GM19328 (cell line): ENCODE measurements around the gene RALGPS2.

ENCODE experiments used
- ATAC-seq: cut with Tn5 transposase; IDR thresholded peaks from one replicate; pipeline ENCODE4 v1.9.1; 2021; ENCODE audit warnings: mild to moderate bottlenecking, moderate library complexity; ENCODE audit not compliant: unreplicated experiment

The RALGPS2 gene

DNA sequence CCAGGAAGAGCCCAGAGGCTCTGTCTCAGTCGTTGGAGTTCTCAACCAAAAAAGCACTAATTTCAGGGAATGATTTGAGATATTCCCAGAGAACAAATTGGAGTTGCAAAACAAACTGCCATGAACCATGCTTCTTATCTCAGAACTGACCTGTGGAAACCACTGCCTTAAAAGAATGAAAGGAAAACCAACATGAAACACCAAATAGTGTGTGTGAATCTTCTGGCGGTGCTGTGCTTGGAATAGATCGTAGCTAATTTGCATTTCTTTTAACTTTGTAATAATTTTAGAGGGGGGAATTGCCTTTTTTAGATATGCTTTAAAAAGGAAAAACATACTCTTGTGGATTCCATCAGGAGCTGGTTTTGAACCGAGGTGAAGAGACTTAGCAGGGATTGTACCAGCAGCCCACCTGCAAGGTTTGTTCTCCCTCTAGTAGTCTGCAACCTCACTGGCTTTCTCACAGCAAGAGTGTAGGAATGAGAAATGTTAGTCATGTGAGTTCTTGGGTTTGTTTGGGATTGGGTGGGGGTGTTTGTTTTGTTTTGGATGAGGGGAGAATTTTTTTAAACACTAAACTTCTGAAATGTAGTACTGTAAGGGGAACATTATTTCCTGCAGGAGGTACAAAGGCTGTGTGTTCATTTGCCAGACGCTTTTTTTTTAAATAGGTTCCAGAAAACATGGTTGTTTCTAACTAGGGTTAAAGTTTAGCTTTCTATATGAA is 191.6 kb downstream of the RALGPS2 start:
- no peak for ATAC-seq

DNA sequence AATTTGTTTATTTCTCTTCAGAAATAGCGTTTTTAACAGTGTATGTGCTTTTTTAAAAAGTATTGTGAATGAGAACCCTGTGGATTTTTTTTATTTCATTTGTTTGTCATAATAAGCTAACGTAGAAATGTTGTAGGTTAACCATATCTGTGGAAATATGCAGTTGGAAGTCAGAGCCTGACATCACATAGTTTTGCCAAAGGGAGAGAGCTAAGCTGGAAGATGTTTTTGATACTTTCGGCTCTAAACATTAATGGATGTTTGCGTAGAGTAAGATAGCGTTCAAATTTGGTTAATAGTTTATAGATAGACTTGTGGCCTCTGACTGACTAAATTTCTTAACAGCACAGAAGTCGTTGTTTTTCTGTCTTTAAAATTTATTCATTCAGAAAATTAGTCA is 193.3 kb downstream of the RALGPS2 start:
- no peak for ATAC-seq

- no peak for ATAC-seq
These were observed 193.9 kb downstream of the RALGPS2 start for GRCh38 chr1:178918955-178919354.

DNA sequence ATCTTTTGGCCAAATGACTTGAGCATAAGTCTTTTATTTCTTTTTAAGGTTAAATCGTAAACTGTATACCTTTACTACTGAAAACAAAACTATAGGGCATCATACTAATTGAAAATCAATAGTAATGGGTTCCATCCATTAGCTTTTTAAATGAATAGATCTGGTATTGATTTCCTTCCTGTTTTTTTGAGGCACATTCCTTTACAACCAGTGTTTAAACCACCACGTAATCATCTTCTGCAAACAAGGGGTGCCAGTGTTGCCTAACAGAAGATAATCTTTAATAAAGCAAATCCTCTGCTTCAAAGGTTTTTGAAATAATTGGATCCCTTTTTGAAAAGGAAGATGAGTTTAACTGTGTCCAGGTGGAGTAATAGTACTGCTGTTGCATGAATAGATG is 194.5 kb downstream of the RALGPS2 start:
- no peak for ATAC-seq

DNA sequence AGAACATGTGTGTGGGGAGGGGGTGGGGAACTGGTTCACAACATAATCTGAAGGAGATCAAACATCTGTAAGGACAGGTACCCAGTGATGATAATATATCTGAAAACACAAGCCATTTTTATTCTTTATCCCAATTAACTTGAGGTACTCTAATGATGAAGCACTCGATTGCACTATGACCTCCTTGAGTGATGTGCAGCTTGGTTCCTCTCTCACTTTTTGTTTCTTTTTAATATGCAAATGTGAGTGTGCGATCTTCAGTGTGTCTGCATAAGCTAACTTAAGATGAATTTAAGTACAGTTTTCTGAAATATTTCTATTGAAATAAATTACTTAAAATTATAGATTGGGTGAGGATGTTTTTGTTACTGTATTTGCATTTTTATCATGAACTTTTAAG is 196.5 kb downstream of the RALGPS2 start:
- no peak for ATAC-seq

DNA sequence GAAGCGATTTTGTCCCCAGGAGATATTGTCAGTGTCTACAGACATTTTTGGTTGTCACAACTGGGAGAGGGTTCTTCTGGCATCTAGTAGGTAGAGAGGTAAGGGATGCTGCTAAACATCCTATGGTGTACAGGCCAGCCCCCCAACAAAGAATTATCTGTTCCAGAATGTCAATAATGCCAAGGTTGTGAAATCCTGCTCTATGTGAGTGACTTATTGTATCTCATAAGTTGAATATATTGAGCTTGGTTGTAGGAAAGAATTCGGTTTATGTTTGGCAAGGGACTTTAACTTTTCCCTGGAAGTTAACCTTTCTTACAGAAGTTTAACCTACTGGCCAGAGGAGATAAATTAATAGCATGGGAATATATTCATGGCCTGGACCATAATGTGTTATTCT is 198.5 kb downstream of the RALGPS2 start:
- no peak for ATAC-seq

DNA sequence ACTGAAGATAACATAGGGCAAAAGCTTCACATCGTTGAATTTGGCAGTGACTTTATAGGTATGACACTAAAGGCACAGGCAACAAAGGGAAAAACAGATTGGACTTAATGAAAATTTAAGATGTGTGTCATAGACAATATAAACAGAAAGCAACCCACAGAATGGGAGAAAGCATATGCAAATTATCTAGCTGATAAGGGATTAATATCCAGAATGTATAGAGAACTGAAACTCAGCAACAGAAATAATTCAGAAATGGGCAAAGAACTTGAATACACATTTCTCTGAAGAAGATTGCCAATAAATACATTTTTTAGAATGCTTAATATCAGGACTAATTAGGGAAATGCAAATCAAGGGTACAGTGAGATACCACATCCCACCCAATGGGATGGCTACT is 201.0 kb downstream of the RALGPS2 start:
- no peak for ATAC-seq

DNA sequence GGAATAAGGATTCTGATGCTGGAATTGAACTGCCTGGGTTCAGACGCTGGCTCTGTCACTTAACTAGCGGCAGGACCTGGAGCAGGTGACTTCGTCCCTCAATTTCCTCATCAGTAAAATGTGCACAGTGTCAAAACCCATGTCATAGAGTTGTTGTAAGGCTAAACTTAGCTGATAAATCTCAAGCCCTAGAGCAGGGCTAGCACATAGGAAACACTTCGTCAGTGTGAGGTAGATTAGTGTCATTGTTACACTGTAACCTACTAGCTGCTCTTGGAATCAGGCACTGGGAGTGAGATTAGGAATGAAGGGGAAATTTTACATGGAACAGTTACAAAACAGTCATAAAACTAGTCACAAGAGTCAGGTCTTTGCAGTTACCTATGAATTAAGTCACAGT is 202.0 kb downstream of the RALGPS2 start:
- no peak for ATAC-seq

- no peak for ATAC-seq
These were observed 203.0 kb downstream of the RALGPS2 start for GRCh38 chr1:178928041-178928440.

DNA sequence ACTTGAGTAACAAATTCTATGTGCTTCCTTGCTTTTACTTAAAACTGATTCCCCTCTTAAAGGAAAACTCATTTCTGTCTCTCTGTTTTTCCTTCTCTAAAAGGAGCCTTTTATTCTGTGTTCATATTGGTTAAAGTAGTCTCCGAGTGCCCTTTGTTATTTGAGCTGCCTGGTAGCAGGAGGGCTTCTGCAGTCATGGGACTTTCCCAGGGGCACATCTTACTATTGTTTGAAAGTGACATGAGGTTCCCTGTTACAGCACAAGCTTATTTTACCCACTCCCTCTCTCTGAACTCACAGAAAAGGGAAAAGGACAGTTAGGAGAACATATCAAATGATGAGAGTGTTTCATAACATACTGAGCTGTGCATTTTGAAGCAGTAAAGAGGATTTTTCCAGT is 203.9 kb downstream of the RALGPS2 start:
- ATAC-seq: no peak

- ATAC-seq: no peak
These were observed 207.0 kb downstream of the RALGPS2 start for GRCh38 chr1:178931858-178932551.

GRCh38 chr1:178932552-178932906 is 207.5 kb downstream of the RALGPS2 start:
- ATAC-seq: no peak

- ATAC-seq: no peak
These were observed 208.1 kb downstream of the RALGPS2 start for GRCh38 chr1:178933105-178933561.

DNA sequence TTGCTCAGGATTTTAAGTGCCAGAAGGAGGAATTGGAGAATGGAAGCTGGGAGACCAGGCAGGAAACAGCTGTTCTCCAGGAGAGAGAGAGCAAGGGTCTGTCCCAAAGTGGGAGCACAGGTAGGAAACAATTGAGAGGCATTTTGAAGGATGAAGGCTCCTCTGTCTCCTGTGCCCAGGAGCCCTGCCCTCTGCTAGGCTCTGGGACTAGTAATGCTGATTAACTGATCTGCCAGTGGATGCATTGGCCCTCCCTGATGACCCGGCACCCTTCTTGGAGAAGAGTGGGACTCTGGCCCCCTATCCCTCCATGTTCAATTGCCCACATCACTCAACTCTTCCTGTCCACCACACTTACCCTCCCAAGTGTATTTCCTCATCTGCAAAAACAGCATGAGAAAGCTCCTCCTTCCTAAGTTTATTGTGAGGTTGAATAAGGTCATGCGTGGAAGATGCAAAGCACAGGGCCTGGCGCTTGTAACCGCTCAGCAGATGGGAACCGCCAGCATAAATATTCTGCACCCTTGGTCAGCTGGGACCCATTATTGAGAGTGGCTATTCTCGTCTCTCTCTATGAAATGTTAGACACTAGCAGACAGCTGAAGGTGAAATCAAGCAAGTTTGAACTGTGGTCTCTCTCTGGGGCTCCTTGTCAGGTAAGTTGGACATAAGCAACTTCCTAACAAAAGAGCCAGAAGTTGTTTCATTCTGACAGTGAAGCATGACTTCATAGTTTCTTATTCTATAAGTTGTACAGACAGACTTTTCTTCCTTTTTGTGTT is 208.9 kb downstream of the RALGPS2 start:
- ATAC-seq: no peak

DNA sequence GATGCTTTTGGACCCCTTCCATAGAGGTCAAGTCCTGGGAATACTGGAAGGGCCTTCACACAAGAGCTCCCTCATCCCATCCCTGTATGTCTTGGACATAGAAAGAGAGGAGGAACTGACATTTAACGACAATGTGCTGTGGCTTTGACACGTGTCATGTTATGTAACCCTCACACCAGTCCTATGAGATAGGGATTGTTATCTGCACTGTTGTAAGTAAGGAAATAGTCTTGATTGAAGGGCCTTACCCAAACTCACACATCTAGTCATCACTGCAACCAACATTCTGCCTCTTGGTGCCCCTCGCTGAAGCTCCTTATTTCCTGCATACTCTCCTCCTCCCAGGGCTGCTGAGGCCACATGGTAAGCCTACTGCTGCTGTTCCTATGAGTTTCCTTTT is 209.5 kb downstream of the RALGPS2 start:
- ATAC-seq: no peak

DNA sequence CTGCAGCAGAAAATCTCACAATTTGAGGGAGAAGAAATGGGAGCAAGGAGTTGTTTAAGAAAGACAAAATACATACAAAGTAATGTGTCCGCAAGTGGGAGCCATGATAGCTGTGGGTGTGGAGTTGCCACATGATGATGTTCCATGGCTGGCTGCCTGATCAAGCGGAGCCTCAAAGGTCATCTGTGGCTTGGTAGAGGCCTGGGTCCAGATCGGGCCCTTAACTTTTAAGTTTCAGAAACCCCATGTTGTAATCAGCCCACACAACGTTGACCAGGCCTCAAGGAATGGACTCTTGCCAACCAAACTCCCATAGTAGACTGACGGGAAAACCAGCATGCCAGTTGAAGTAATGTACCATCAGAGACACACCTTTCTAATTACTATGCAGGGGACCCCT is 210.6 kb downstream of the RALGPS2 start:
- no peak for ATAC-seq

DNA sequence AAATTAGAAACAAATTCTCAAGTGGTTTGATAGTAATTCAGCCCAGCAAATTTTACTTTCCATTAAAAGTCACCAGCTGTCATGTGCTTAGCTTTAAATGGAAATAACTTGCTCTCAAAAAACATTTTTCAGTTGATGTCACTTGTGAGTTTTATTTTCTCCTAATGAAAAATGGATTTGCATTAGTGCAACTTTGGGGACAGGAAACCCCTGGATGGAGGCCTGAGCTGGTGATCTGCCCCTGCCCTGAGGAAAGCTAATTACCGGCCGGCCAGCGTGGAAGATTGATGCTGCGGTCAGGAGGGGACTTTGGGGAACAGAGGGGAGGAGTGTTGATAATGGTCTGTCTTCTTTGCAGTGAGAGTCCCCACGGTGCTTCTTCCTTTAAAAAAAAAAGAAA is 212.7 kb downstream of the RALGPS2 start:
- no peak for ATAC-seq

GRCh38 chr1:178938101-178938958 is 213.3 kb downstream of the RALGPS2 start:
- ATAC-seq: no peak

GRCh38 chr1:178938959-178939317 is 213.9 kb downstream of the RALGPS2 start:
- ATAC-seq: no peak

- no peak for ATAC-seq
These were observed 214.5 kb downstream of the RALGPS2 start for GRCh38 chr1:178939338-178940067.
